Jurkat, Clone E6-1 (cell line): ENCODE results near the gene FAM151A.

Experiments used
- DNase-seq: peaks from one replicate; pipeline ENCODE4 v3.0.0-alpha.2; 2011; ENCODE audit warnings: low read depth, low spot score
- H3K4me3 ChIP-seq: 2 replicates; pipeline ENCODE4 v1.5.1; 2011; ENCODE audit warnings: mild to moderate bottlenecking, low read length, control low read depth, moderate library complexity

Gene FAM151A

GRCh38 chr1:54607821-54608565, 15.3 kb downstream of the FAM151A start:
- H3K4me3 ChIP-seq, result no peak overlapping the region
- DNase-seq, result no peak

- DNase-seq, result no peak
- H3K4me3 ChIP-seq, result no peak overlapping the region
Observed at GRCh38 chr1:54606990-54607325, 16.4 kb downstream of the FAM151A start.

DNA sequence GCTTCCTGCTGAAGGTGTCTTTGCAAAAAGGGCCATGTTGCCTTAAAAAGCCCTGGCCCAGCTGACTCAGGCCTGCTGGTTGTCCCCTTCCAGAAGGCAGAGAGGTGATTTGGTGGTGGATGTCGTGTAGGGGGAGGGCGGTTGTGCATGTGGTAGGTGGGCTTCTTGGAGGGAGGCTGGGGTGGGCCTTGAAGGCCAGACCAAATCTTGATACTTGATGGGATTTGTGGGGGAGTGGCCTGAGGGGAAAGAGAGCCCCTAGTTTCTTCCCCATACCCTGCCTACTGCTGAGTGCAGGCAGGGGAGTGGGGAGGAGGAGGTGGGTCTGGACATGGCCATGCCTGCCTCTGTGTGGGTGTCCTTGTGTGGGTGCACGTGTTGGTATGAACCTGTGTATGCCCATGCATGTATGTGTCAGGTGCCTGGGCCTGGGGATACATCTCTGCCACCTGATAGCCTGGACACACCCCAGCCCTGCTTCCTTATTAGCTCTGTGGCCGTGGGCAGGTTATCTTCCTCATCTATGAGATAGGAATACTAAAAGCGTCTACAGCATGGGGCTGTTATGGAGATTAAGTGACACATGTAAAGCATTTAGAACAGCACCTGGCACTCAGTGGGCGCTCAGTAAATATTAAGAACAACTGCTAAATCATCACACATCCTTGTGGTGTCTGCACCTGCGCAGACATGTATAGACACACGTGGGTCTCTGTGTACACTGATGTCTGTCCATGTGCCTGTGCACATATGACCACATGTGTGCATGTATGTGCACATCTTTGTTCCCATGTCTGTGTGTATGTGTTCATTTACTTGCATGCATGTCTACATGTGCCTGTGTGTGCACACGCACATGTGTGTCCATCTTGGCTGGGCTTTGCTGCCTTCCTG, 17.0 kb downstream of the FAM151A start:
- peak; percentile 25 for DNase-seq
- no peak overlapping the region for H3K4me3 ChIP-seq

- peak; percentile 92 for DNase-seq
- H3K4me3 ChIP-seq, result no peak overlapping the region
Observed at GRCh38 chr1:54604572-54605370, 18.6 kb downstream of the FAM151A start.

- no peak overlapping the region for H3K4me3 ChIP-seq
- no peak for DNase-seq
Observed at GRCh38 chr1:54604051-54604450, 19.3 kb downstream of the FAM151A start.

DNA sequence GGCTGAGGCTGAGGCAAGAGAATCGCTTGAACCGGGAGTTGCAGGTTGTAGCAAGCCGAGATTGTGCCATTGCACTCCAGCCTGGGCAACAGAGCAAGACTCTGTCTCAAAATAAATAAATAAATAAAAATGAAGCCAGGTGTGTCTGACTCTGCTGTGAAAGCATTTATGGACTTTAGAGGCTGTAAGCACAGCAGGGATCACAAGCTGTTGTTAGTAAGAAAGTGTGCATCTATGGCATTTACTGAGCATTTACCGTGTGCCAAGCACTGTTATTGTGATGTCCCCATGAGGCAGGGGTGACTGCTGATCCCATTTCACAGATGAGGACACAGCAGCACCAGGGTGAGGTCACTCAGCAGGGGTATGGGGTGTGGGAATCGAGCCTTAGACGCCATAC, 20.1 kb downstream of the FAM151A start:
- no peak overlapping the region for H3K4me3 ChIP-seq
- no peak for DNase-seq

- no peak for DNase-seq
- H3K4me3 ChIP-seq, result no peak overlapping the region
Observed at GRCh38 chr1:54602554-54602953, 20.8 kb downstream of the FAM151A start.

GRCh38 chr1:54601730-54602129, 21.6 kb downstream of the FAM151A start:
- DNase-seq, result no peak
- H3K4me3 ChIP-seq, result no peak overlapping the region

- no peak for DNase-seq
Observed at GRCh38 chr1:54600947-54601721, 22.2 kb downstream of the FAM151A start.

DNA sequence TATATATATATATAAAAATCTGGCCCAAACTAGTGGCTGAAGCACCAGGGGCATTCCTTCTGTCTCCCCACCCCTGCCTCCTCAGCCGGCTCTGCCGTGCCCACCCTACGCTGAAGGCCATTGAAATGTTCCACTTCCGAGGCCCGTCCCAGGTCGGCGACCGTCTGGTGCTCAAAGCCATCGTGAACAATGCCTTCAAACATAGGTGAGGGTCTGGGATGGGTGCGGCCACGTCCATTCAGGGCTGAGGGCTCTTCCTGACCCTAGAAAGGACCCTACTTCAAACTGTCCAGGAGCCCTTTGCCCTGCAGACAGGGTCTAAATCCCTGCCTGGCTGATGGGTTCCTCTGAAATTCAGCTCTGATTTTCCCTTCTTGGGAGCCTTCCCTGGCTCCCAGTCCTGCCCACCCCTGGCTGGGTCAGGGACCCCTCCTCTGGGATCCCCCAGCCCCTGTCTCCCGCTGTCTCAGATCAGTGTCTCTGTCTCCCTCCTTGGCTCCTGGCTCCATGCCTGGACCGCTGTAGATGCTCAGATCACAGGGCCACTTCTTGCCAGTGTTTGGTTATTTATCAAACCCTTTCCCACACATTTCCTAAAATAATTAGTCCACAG, 24.0 kb downstream of the FAM151A start:
- H3K4me3 ChIP-seq, result no peak overlapping the region
- DNase-seq, result no peak

More at GRCh38 chr1:54600947-54601721, 22.2 kb downstream of the FAM151A start:
- no peak overlapping the region for H3K4me3 ChIP-seq

GRCh38 chr1:54597455-54598030, 25.8 kb downstream of the FAM151A start:
- no peak overlapping the region for H3K4me3 ChIP-seq
- DNase-seq, result no peak

DNA sequence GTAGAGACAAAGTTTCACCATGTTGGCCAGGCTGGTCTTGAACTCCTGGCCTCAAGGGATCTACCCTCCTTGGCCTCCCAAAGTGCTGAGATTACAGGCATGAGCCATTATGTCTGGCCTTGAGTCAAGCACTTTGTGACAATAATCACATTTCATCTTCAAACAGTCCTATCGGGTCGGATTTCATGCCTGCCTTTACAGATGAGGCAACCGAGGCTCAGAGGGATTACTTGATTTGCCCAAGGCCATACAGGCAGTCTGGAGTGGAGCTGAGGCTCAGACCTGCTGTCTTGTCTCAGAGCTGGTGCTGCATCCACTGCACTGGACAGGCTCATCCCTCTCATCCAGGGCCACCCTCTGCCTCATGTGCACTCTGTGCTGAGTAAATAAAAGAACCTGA, 26.6 kb downstream of the FAM151A start:
- no peak overlapping the region for H3K4me3 ChIP-seq
- DNase-seq, result no peak

DNA sequence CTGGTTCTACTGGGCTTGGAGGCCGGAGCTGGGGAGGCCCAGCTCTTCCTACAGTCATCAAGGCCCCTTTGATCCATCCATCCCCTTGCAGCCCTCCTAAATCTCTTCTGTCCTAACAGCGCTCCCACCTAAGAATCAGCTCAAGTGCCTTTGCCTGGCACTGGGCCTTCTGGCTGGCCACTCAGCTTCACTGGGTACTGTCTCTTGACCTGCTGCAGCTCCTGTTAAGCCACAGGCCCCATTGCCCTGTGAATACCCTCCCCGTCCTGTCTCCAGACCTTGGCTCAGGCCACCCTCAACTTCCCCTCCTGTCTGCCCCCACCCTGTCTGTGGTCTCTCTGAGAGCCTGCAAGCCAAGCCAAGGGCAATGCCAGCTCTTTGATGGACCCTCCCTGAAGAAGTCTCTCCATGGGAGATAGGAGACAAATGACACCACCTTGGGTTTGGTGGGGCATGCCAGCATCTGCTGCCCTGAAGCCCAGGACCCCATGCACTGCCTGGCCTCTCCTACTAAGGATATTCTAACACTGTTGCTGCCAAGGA, 27.3 kb downstream of the FAM151A start:
- H3K4me3 ChIP-seq, result no peak overlapping the region
- DNase-seq, result no peak

DNA sequence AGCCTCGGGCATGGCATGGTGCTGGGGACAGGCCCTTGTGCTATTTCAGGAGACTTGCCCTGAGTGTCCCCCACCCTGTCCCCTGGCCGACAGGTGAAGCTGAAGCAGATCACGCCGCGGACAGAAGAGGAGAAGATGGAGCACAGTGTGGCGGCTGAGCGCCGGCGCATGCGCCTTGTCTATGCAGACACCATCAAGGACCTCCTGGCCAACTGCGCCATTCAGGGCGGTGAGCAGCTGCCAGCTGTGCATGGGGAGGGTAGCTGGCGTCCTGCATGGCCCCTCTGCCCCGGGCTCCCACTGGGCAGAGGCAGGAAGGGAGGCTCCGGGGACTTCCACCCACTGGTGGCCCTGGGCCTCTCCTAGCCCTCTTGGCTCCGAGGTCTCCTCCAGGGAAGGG, 28.9 kb downstream of the FAM151A start:
- no peak overlapping the region for H3K4me3 ChIP-seq
- DNase-seq, result no peak

DNA sequence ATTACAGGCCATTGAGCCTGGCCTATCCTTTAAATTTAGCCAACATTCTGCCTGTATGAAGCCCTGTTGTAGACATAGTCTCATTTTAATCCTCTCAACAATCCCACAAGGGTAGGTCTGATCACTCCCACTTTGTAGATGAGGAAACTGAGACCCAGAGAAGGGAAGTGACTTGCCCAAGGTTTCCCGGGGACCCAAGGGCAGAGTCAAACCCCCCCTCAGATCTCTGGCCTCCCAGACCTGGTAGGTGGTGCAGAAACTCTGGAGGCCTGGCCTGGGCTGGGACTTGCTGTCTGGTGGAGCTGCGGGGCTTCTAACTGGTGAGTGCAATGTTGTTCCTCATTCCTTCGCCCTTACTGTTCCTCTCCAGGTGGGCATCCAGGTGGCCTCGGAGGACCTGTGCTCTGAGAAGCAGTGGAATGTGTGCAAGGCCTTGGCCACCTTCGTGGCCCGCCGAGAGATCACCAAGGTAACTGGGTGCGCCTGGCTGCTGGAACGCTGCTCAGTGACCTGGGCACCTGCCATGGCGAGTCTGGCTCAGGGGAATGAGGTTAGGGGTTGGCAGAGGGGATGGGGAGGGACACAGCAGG, 29.7 kb downstream of the FAM151A start:
- H3K4me3 ChIP-seq, result no peak overlapping the region
- no peak for DNase-seq

GRCh38 chr1:54591127-54591756, 32.1 kb downstream of the FAM151A start:
- DNase-seq, result no peak
- no peak overlapping the region for H3K4me3 ChIP-seq

DNA sequence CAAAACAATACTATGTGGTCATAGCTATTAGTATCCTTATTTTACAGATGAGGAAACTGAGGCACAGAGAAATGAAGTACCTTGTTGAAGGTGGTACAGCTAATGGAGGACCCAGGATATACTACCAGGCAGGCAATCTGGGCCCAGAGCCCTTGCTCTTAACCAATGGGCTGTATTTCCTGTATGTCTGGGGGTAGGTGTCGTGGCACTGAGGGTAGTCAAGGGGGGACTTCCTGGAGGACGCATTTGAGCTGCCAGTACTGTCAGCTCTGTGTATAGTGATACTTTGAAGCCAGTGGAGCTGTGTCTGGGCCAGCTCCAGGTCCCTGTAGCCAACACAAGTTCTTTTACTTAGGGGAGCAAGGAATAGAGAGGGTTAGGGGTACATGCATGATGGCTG, 34.9 kb downstream of the FAM151A start:
- no peak overlapping the region for H3K4me3 ChIP-seq
- DNase-seq, result peak; percentile 49
